NCI-H1694 treated with DMSO at 0.1 percent for 48 hours (cell line): ENCODE results near the gene EPB41L2.
A peak's percentile ranks its signal among the peaks of the same experiment; 100 is the strongest.

Experiments used
- DNase-seq: peaks from one replicate; lab custom pipeline; 2025; lab: John Stamatoyannopoulos, UW

Gene EPB41L2

DNA sequence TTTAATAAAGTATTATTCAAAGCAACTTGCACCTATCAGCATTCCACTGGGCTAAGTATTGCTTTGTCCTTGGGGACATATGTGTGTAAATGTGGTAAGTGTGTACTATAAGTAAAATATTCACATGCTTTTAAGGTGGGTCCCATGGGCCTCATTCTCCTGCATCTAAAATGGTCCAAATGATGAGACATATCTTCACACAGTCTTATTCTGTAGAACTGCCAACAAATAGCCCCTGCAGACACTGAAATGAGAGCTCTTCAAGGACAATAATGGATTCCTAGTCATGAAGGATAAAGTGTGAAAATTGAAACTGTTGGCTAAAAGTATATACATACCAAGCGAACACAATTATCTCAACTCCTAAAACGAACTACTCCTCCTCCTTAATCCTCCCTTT lies 154.1 kb downstream of the EPB41L2 start:
- DNase-seq, result no peak

DNA sequence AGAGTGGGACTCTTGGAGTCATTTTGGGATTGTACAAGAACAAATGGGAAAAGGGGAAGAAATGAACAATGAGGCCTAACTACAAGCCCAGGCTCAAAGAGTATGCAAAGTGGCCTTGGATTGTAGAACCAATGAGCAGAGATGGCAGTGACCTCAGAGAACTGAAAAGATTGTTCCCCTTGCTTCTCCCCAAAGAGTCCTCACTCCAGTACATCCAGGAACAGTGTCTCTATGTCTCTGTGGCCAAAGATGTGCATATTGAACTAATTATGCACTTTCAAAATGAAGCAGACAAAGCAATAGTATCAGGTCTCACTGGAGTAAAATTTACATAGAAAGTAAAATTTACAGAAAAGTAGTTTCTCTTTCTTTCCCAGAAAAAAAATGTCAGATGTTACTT lies 154.9 kb downstream of the EPB41L2 start:
- DNase-seq, result no peak

DNA sequence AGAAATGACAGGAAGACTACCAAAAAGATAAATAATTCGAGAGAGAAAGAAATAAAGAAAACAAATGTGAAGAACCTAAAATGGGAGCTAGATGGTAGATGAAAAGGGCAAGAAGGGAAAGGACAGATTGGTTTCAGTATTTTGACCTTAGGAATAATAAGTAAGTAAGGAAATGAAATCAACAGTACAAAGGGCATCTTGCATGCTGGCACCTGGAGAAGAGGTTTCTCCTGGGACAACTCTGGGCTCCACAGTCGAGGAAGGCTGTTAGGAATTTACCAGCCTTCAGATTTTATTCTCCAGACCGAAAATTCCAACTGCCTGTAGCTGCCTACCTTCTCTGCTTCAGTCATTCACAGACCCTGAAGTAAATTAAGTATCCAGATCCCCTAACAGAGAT lies 155.4 kb downstream of the EPB41L2 start:
- no peak for DNase-seq

DNA sequence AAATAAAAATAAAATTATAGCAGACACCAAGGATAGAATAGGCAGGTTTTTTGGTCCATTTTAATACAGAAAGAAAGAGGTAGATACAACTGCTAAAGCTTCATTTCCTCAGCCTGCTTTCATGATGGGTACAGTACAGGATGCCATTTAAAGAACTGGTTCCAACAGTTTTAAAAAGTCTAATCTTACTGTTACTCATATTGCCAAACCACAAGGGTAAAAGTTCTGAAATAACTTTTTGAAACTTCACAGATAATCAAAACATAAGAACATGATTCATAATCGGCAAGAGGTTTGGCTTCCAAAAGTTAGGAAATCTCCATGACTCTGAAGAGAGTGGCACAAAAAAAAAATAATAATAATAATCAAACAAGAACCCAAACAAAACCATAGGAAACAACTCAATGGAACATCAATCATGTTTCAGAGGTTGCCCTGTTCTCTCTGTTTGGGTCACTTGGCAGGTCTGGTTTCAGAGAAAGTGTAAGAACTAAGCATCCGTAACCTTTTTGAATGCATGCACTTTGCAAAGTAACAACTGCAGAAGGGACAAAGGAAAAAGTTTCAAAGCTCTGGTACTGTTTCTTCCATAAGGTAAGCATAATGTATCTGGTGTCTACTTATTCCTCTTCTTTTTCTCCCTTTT lies 156.2 kb downstream of the EPB41L2 start:
- no peak for DNase-seq

DNA sequence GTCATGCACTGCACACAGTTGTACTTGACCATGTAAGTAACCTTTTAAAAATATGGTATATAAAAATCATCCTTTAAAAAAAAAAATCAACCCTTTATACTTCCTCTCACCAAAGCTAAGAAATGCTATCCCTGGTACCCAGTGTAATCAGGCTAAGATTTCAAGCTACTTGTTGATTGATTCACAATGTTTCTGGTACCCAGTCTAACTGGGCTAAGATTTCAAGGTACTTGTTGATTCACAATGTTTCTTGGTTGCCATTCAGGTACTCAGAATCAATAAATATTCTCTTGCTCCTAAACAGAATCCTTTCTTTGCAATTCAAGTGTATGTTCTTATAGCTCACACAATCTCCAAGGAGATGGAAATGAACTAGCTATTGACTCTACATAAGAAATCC lies 159.4 kb downstream of the EPB41L2 start:
- no peak for DNase-seq

DNA sequence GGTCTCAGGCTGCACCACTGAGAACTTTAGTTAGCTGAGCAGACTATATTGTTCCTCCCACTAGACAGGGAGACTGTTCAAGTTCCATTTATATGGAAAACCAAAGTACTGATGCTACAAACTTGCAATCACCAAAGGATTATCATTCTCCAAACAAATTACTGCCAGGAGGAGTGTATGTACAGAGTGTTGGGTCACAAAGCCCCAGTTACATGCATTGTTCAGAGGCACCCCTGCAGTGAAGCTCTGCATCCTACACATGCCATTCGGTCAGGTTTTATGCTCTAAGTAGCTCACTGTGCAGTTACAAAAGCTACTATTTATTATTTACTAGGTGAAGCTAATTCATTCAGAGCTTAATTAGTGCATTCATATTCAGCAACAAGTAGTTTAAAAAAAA lies 160.0 kb downstream of the EPB41L2 start:
- no peak for DNase-seq

DNA sequence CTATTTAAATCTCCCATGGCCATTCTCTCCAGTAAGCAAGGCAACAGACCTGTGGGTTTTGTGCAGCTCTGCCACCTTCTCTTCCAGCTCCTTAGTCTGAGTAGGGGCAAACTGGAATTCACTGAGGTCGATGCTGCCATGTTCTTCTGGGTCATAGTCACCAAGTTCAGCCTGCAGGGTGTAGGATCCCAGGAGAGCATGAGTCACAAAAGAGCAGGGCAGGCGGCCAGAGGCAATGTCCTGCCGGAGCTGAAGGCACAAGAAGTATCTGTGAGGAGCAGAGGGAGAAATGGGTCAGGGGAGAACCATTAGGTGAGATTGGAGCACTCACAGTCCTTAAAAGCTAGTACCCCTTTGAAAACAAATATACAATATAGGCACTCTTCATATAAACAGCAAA lies 162.1 kb downstream of the EPB41L2 start:
- DNase-seq, result no peak

DNA sequence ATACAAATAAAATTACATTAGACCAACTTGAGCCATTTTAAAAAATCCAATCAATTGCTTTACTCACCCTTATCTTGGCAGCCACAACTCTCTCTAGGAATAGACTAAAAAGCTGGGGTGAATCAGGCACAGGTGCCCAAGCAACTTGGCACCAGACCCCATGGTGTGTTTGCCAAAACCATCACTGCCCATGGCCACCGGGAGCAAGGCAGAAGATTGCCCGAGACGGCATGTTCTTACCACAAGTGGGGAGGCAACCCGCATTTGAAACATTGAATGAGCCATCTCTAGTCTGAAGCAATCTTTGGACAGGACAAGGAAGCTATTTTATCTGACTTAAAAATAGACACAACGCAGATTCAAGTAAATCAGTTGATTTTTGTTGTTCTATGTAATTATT lies 166.8 kb downstream of the EPB41L2 start:
- no peak for DNase-seq

DNA sequence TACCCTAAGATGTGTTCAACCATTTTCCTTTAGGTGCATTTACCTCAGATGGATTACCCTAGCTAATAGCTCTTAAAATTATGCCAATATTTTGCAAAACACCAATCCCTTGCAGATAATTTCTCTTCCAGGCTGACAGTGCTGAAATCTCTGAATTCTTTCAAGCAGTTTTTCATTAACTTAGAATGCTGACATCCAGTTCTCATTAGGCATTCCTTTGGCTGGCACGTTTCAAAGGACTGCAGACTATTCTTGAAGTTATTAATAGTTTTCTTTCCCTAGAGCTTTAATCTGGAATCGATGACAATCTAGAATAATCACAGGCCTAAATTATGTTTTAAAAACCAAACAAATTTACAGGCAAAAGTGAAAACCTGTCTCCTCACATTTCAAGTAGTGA lies 167.5 kb downstream of the EPB41L2 start:
- DNase-seq, result no peak

DNA sequence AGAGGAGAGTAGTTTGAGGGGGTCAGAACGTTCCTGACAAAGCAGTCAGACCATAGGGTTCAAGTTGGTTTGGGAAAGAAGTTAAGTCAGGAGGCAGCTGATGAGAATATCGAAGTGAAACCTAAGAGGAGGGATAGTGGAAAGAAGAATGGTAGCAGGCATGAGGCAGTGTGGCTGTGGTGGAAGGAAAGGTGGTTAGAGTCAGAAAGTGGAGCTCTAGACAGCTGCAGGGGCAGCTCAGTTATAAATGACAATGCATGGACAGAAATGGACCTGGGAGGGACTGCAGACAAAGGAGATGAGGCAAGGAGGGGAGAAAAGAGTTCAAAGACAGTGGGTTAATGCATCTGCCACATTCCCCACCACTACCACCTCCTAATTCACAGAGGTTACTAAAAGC lies 169.3 kb downstream of the EPB41L2 start:
- no peak for DNase-seq

DNA sequence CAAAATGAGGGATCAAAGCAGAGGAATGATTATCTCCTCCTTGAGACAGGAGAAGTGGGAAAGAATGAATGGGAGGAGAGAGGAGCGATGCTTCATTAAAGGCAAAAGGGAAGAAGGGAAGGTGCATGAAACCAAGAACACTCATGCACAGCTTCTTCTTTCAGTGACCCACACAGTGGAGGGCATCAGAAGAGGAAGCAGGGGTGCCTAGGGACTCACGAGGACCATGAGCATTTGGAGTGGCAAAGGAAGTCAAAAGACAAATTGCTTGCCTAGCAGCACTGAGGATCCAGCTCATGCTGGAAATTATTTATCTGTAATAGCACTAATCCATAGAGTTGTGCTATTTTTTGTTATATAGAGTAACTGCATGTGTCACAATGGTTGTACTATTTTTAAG lies 169.8 kb downstream of the EPB41L2 start:
- no peak for DNase-seq

DNA sequence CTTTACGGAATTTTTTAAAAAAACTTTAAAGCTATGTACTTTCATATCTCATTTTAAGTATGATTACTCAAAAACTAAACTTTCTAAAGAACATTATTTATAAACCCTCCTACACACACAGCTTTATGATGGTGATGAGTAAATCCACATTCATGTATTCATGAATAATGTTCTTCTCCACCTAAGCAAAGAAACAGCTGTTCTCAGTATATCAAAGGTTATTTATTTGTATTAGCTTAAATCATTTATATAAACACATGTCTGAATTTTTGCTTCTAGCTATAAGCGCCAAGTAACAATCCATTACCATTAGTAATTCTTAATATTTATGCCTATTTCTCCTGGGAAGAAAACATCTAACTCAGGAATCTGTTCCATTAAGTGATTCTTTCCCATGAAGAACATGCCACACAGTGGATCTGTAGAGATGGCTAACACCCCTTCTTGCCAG lies 172.5 kb downstream of the EPB41L2 start:
- DNase-seq, result no peak

DNA sequence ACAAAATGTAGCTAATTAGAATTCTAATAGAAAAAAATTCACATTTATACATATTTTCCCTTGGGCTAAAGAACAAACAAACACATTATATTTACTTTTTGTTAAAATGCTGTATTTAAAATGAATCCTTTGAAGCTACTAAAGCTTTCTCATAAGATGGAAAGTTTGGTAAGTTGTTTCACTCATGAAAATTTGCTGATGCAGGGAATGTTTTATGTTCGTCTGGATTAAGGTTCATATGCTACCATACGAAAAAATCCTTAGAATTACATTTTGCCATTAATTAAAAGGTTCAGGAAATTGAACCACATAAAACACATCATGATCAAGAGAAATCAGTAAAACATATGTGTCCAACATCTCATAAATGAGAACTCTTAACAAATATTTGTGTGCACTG lies 173.6 kb downstream of the EPB41L2 start:
- DNase-seq, result no peak

DNA sequence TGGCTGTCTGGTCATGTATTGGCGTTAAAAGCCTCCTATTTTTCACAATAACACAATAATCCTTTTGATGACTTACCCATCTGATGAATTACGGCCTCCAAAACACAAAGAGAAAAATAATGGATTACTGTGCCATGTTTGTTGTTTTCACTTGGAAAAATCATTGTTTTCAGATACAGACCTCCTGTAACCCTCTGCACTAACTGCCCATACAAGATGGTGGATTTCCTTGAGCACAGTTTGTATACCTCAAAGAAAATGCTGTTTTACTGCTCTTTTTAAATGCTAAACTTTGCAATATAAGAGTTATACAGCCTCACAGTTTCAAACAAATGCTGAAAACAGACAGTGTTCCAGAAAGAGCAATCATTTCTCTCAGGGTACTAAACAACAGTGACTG lies 174.8 kb downstream of the EPB41L2 start:
- DNase-seq, result no peak

DNA sequence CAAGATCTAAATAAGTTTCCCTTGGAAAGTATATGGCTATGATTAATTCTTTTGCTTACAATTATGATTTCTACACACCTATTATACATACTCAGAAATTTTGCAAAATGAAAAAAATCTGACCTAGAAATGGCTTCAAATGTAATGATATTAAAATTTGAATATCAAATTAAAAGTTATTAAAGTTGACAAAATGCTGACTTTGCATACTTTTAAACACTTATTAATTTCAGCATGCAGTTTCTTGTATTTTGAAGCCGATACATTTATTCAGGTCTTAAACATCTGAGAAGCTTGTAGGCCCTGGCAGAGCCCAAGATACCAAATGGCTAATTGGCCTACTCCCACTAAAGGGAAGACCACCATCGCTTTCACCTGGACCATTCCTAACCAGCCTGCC lies 176.1 kb downstream of the EPB41L2 start:
- no peak for DNase-seq

DNA sequence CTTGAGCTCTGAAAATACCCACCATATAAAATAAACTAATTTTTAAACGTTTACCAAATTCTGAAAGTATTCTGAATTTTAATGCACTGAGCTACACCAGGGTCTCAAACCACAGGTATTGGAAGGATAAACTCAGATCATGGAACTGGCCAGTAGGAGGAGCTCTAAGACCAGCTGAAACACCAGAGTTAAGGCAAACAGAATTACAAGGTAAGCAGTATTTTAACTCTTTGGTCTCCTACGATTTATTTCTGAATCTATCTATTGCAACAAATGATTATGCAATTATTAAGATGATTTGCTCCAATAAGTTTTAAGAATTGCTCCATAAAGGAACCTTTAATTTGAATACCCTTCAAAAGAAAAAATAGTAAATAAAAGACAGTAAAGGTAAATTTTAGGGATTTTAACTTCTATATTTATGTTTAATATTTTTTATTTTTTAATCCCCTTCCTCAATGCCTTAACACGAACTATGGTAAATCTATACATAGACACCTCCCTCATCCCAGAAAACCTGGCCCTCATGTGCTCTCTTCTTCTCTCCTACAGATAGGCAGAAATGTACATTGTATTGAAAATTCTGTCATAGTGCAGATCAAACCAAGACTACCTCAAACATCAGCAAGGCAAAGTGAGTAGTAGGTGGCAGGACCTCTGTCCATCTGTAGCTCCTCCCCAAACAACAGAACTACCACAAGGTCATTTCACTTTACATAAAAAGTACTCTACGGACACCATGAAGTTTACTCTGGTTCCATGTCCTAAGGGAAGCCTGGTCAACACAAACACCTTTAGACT lies 177.5 kb downstream of the EPB41L2 start:
- DNase-seq, result peak; percentile 36

DNA sequence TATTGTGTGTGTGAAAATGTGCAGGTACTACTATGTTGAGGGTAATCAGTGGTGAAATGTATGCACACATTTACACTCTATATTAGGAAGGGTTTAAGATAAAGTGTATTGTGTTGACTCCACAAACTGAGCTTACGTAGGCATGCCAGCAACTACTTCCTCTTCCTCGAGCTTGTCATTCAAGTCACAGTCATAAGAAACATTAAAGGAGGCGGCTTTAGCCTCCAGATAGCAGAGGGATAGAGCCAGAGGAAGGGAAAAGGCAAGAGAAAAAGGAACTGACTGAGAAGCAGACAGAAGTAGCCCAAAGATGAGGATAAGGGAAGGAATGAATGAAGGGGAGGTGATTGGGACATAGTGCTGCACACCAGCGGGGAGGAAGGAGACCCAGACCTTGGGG lies 180.7 kb downstream of the EPB41L2 start:
- DNase-seq, result no peak

DNA sequence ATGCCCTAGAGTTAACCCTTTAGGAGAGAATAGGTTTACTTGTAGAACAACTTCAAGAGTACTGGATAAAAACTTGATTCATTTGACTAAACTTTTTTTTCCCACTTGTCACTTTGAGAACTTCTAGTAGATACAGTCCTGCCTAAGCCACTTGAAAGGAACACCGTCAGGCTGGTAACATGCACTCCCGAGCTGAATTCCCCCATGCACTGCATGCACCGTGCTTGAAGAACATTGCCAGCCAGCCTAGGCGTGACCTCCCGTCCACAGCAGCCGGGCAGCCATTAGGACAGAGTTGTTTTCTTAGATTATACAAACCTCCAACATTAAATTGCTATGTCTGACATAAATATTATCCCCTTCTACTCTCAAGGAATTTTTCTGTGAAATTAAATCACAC lies 183.2 kb downstream of the EPB41L2 start:
- no peak for DNase-seq

DNA sequence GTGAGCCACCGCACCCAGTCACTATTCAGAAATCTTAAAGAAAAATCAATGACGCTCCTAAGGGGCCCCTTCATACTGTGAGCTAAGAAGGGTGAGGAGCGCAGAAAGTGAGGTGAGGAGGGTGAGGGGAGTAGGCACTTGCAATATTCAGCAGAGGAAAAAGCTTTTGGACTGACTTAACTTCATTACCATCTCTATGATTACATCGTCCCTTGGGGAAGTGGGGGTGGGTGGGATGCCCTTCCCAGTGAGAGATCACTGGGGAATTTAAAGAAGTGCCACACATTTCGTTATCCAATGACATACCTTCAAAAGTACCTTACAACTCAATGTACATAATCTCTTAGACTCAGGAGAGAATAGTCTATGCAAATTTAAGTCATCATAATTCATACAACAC lies 189.3 kb downstream of the EPB41L2 start:
- no peak for DNase-seq

DNA sequence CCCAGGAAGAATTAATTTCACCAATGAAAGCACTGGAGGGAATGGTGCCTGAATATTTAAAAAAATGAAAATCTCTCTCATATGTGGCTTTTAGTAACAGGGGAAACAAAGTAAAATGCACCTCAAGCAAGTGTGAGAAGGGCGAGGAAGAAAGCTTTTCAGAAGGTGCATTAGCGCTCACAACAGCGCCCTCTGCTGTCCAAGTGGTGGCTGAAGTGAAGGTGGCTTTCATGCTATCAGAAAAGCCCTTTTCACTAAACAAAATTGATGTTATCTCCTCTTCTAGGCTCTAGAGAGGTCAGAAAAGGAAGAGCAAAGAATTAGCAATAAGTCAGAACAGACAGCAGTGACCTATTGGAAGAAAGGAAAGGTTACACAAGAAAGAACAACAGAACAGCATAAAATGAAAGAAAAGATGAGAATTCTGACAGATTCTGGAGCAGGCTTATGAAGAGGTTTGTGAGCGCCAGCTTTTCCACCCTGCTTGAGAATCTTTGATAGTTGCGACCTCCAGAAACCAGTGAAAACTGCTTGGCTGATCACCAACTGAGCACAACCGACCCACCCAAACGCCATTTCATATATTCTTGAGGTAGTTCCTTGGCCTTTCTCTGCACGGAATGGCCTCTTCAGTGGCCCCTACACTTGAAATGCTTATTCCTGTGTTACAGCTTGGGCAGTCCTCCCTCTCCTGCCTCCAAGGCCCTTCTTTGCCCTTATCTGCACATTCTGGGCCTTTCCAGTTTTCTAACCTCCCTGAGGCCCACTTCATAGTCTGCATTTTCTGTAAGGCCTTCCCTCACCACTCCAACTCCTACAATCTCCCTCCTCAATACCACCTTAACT lies 190.6 kb downstream of the EPB41L2 start:
- DNase-seq, result no peak

DNA sequence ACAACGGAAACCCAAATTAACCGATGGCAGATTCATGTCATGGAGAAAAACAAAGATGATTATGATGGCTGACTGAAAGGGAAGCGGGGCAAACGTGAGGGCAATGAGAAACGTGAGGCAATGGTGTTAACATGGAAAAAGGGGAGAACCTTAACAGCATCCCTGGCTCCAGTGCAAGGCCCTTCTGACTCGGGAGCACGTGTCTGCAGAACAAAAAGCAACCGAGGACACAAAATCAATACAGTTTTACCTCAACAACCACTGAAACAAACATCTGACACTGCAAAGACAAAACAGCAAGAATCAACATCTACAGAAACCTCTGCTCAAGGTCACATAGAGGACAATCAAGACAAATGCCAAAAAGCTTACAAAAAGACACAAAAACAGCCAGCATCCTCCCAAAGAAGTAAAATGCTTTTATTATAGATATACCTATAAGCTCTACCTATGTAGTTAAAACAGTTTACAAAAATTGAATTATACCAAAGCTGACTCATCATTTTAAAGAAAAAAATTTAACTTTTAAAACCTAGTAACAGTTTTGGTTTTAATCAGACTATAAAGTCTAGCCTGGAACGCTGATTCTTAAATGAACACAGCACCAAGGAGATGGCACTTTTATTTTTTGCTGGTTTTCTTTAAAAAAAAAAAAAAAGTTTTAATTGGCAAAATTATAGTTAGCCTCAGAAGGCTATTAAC lies 192.7 kb downstream of the EPB41L2 start:
- no peak for DNase-seq

DNA sequence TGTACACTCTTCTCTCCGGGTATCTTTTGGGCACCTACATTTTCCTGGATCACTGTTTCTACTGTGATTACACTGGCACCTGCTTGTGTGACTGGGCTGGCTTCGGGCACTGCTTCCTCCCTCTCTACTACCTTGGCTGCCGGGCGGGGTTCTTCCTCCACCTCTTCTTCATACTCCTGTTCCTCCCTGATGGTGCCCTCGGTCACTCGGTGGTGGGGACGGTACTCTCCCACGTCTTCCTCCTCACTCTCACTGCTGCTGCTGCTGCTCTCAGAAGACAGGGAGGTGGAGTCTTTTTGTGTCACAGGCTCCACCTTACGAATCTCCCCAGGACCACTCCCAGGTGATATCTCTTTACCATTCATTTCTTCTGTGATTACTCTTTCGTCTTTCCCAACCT lies 193.4 kb downstream of the EPB41L2 start:
- DNase-seq, result no peak
